GM12865 (cell line): ENCODE measurements around the gene IRF8.
A peak's percentile ranks its signal among the peaks of the same experiment; 100 is the strongest.
"Not testable (repeated sequence)": the region's sequence is repeated elsewhere in the genome, so short reads cannot be mapped to it uniquely, and the experiment has no call there.

ENCODE experiments used
- DNase-seq: peaks from one replicate; pipeline ENCODE4 v3.0.0; 2010; ENCODE audit warnings: low read depth
- H3K4me3 ChIP-seq: 2 replicates; pipeline ENCODE4 v1.5.1; 2011; ENCODE audit warnings: mild to moderate bottlenecking, low read depth, low read length, control low read depth
- CTCF ChIP-seq: IDR thresholded peaks from 2 replicates; pipeline ENCODE4 v1.5.1; 2011; ENCODE audit warnings: low read length, control low read depth, low read depth, inconsistent platforms; ENCODE audit not compliant: insufficient read depth; ENCODE audit errors: missing control alignments

The IRF8 gene

GRCh38 chr16:85868495-85868894, 30.5 kb upstream of the IRF8 start:
- no peak for TF ChIP-seq CTCF

GRCh38 chr16:85869206-85869605, 29.8 kb upstream of the IRF8 start:
- H3K4me3 ChIP-seq, result no peak overlapping the region
- no peak for DNase-seq
- TF ChIP-seq CTCF, result no peak

More at GRCh38 chr16:85868495-85868894, 30.5 kb upstream of the IRF8 start:
- no peak overlapping the region for H3K4me3 ChIP-seq
- DNase-seq, result peak; percentile 48

- no peak for TF ChIP-seq CTCF
- H3K4me3 ChIP-seq, result no peak overlapping the region
- DNase-seq, result no peak
Observed at GRCh38 chr16:85869785-85870558, 29.0 kb upstream of the IRF8 start.

GRCh38 chr16:85871756-85872155, 27.2 kb upstream of the IRF8 start:
- TF ChIP-seq CTCF, result no peak
- no peak for DNase-seq
- no peak overlapping the region for H3K4me3 ChIP-seq

- no peak for TF ChIP-seq CTCF
- no peak for DNase-seq
- H3K4me3 ChIP-seq, result no peak overlapping the region
Observed at GRCh38 chr16:85872734-85873133, 26.2 kb upstream of the IRF8 start.

- no peak for TF ChIP-seq CTCF
Observed at GRCh38 chr16:85873153-85873552, 25.8 kb upstream of the IRF8 start.

GRCh38 chr16:85874031-85874430, 24.9 kb upstream of the IRF8 start:
- DNase-seq, H3K4me3 ChIP-seq: not testable (repeated sequence)

More at GRCh38 chr16:85873153-85873552, 25.8 kb upstream of the IRF8 start:
- no peak overlapping the region for H3K4me3 ChIP-seq
- DNase-seq, result no peak
